Thoracic aorta (tissue), 2 donors: ENCODE data around the gene EXOC4. TPM values are rescaled to one million over a fixed set of nuclear protein-coding genes. Genes with fewer than 3 reads are reported as not detected.

Experiments
- ATAC-seq: fragments of 150-250 bp; one replicate; pipeline ENCODE4 v1.8.0; 2017; ENCODE audit warnings: low read depth; ENCODE audit not compliant: insufficient number of reproducible peaks, low FRiP score
- DNase-seq: peaks from one replicate; pipeline ENCODE4 v3.0.0-alpha.2; 2020; ENCODE audit warnings: low spot score
- H3K27ac ChIP-seq, 2 donors: fragments of 200-600 bp; sonication (generic); 1 replicate in 1 of 2; 2 replicates in 1 of 2; pipeline ENCODE4 v1.5.1; 2016; ENCODE audit warnings: mild to moderate bottlenecking in 2 of 2, moderate library complexity in 2 of 2
- H3K27me3 ChIP-seq: fragments of 200-600 bp; sonication (generic); replicated peaks from 2 replicates; pipeline ENCODE4 v1.6.0; 2016; ENCODE audit warnings: mild to moderate bottlenecking; ENCODE audit not compliant: insufficient read depth
- H3K36me3 ChIP-seq: fragments of 200-600 bp; sonication (generic); one replicate; pipeline ENCODE4 v1.5.1; 2016
- H3K4me1 ChIP-seq, 2 donors: fragments of 200-600 bp; sonication (generic); 1 replicate in 1 of 2; 2 replicates in 1 of 2; pipeline versions ENCODE4 v1.5.1 to v1.6.0; 2016; ENCODE audit warnings: low read depth in 2 of 2, mild to moderate bottlenecking in 1 of 2; ENCODE audit not compliant: control insufficient read depth in 1 of 2
- H3K4me3 ChIP-seq: fragments of 200-600 bp; sonication (generic); 2 replicates; pipeline ENCODE4 v1.5.1; 2016; ENCODE audit warnings: mild to moderate bottlenecking
- H3K9me3 ChIP-seq: fragments of 200-600 bp; sonication (generic); 2 replicates; pipeline ENCODE4 v1.5.1; 2016
- total RNA-seq, 2 donors: library from RNA; depleted of rRNA; stranded (reverse); fragments of >200 nt; gene quantifications; one replicate each; pipeline versions ENCODE4 v1.1.0 to v1.2.3, GENCODE V29; 2016
- TF ChIP-seq, protein P1 (sequence below): fragments of 200-600 bp; sonication (generic); IDR thresholded peaks from one replicate; pipeline ENCODE4 v1.5.1; 2019; ENCODE audit warnings: antibody characterized with exemption

EXOC4 gene
- total RNA-seq, 2 donors from 2014 or later, result 65.3 to 72.8 TPM

- DNase-seq, result no peak
- Histone ChIP-seq H3K4me3 (no peak overlapping the region), H3K4me1 (no peaks in the 10 kb centered on the region), H3K27me3 (no peaks in the 10 kb centered on the region), H3K27ac (no peak overlapping the region), H3K9me3 (no peaks in the 10 kb centered on the region), H3K36me3 (no peaks in the 10 kb centered on the region)
- no peak for ATAC-seq
- TF ChIP-seq, protein P1, sequence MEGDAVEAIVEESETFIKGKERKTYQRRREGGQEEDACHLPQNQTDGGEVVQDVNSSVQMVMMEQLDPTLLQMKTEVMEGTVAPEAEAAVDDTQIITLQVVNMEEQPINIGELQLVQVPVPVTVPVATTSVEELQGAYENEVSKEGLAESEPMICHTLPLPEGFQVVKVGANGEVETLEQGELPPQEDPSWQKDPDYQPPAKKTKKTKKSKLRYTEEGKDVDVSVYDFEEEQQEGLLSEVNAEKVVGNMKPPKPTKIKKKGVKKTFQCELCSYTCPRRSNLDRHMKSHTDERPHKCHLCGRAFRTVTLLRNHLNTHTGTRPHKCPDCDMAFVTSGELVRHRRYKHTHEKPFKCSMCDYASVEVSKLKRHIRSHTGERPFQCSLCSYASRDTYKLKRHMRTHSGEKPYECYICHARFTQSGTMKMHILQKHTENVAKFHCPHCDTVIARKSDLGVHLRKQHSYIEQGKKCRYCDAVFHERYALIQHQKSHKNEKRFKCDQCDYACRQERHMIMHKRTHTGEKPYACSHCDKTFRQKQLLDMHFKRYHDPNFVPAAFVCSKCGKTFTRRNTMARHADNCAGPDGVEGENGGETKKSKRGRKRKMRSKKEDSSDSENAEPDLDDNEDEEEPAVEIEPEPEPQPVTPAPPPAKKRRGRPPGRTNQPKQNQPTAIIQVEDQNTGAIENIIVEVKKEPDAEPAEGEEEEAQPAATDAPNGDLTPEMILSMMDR, result no peak
These were observed 6.3 kb upstream of the EXOC4 start for GRCh38 chr7:133246558-133246957.

DNA sequence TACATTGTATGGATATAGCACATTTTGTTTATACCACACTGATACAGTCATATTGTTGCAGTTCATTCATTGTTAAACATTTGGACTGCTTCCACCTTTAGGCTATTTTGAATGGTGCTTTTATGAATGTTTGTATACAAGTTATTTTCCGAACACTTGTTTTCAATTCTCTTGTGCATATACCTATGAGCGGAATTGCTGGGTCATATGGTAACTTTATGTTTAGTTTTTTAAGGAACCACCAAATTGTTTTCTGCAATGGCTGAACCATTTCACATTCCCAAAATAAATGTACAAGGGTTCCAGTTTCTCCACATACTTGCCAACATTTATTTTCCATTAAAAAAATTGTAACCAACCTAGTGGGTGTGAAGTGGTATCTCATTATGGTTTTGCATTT, 4.0 kb upstream of the EXOC4 start:
- Histone ChIP-seq H3K36me3 (no peaks in the 10 kb centered on the region), H3K4me3 (no peak overlapping the region), H3K9me3 (no peaks in the 10 kb centered on the region), H3K27ac (no peak overlapping the region), H3K27me3 (no peaks in the 10 kb centered on the region), H3K4me1 (peaks cover 3 to 4% of the 10 kb centered on the region in 2 donors)
- TF ChIP-seq, protein P1, result no peak
- ATAC-seq (no peak), DNase-seq (no peak)

DNA sequence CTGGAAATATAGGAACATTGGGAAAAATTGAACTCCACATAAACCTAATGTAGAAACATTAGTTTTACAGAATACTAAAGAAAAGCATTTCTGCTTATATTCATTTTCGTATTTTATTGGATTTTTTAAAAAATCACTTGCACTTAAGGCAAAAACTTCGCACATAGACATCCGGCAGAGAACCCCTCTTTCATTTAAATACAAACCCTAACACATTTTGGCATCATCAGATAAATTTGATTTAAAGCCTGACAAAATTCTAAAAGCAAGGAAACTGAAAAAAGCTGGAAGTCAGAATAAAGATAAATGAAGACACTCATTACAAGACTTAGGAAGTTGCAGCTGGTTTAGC, 396 bp upstream of the EXOC4 start:
- no peak for ATAC-seq
- no peak for DNase-seq
- no peak overlapping the region for H3K27ac ChIP-seq
- peak overlapping the region; percentile 94 for H3K4me3 ChIP-seq
- no peaks in the 10 kb centered on the region for H3K9me3 ChIP-seq
- no peaks in the 10 kb centered on the region for H3K36me3 ChIP-seq
- no peaks in the 10 kb centered on the region for H3K27me3 ChIP-seq
- H3K4me1 ChIP-seq, result peaks cover 9 to 10% of the 10 kb centered on the region in 2 donors
- TF ChIP-seq, protein P1, result no peak

GRCh38 chr7:133253519-133253875, 619 bp downstream of the EXOC4 start:
- Histone ChIP-seq H3K36me3 (no peaks in the 10 kb centered on the region), H3K27ac (peak overlapping the region; percentile 67 to 72), H3K9me3 (no peaks in the 10 kb centered on the region), H3K4me1 (peaks cover 9 to 10% of the 10 kb centered on the region in 2 donors), H3K27me3 (no peaks in the 10 kb centered on the region), H3K4me3 (peak overlapping the region; percentile 94)
- DNase-seq (no peak), ATAC-seq (no peak)
- TF ChIP-seq, protein P1, result no peak

GRCh38 chr7:133255486-133255885, 2.6 kb downstream of the EXOC4 start:
- DNase-seq, result no peak
- Histone ChIP-seq H3K27ac (no peak overlapping the region), H3K4me1 (peaks cover 9 to 10% of the 10 kb centered on the region in 2 donors), H3K9me3 (no peaks in the 10 kb centered on the region), H3K4me3 (no peak overlapping the region), H3K36me3 (no peaks in the 10 kb centered on the region), H3K27me3 (no peaks in the 10 kb centered on the region)
- TF ChIP-seq, protein P1, result no peak
- ATAC-seq, result no peak
